ENCODE data around the gene PXDN.

GRCh38 chr2:1688161-1688560 lies 56.2 kb downstream of the PXDN start:
- TF ChIP-seq CTCF (IDR thresholded peaks at IDR 0.05), result no peak
- no peak for TF ChIP-seq POLR2A (IDR thresholded peaks at IDR 0.05)

Data from esophagus squamous epithelium (tissue), 4 donors.